Pancreas (tissue), 10 donors: ENCODE results near the gene VEGFC. TPM values are rescaled to one million over a fixed set of nuclear protein-coding genes. Genes with fewer than 3 reads are reported as not detected.
A peak's percentile ranks its signal among the peaks of the same experiment; 100 is the strongest.

ENCODE experiments used
- ATAC-seq, 4 donors: fragments of 200-7000 bp; cut with Tn5 transposase; one replicate each; pipeline versions ENCODE4 v1.8.0 to v1.9.1; 2020; ENCODE audit warnings: mild to moderate bottlenecking in 4 of 4, moderate library complexity in 4 of 4
- DNase-seq, 6 donors: peaks; one replicate each; pipeline ENCODE4 v3.0.0-alpha.2; 2020
- FAIRE-seq: peaks from 2 replicates; lab custom pipeline; 2012; peaks lifted over from hg19 to GRCh38; lab: Jason Lieb, UNC
- H3K27ac ChIP-seq, 4 donors: fragments of 200-600 bp; sonication (generic); 1 replicate in 3 of 4; 2 replicates in 1 of 4; pipeline versions ENCODE4 v1.5.0 to v1.8.0; 2020
- H3K27me3 ChIP-seq, 4 donors: fragments of 200-600 bp; one replicate each; pipeline ENCODE4 v1.8.0; 2021
- H3K36me3 ChIP-seq, 3 donors: fragments of 200-600 bp; sonication (generic) in 1 of 3; one replicate each; pipeline versions ENCODE4 v1.5.0 to v1.8.0; 2020 to 2021
- H3K4me1 ChIP-seq, 3 donors: fragments of 200-600 bp; one replicate each; pipeline ENCODE4 v1.8.0; 2021
- H3K4me3 ChIP-seq, 4 donors: fragments of 200-600 bp; sonication (generic) in 2 of 4; one replicate each; pipeline versions ENCODE4 v1.5.0 to v1.8.0; 2020 to 2021
- H3K9me3 ChIP-seq, 4 donors: fragments of 200-600 bp; one replicate each; pipeline ENCODE4 v1.8.0; 2021
- WGBS, 2 donors: extraction: QIAGEN DNeasy Blood & Tissue Kit; methylation state at CpG; one replicate each; pipeline ENCODE4 v1.1.7; 2013; 5-methylcytosine and 5-hydroxymethylcytosine counted together
- intact Hi-C, 3 donors: fragments of 100-400 bp; cut with DNase I; formaldehyde crosslinking; loops; one replicate each; pipeline versions ENCODE4 v1.11.1 to v1.14.2; 2022
- polyA plus RNA-seq, 2 donors: library from polyadenylated mRNA; stranded (reverse); fragments of 200-250 nt; gene quantifications; one replicate each; pipeline ENCODE4 v1.2.3, GENCODE V29; 2013
- total RNA-seq, 6 donors: library from RNA; stranded (reverse); fragmentation: NEBNext Ultra II Directional in 4 of 6; extraction: Animal tissue kit (Norgen Biotek cat#: 25700) in 4 of 6; gene quantifications; one replicate each; pipeline versions ENCODE4 v1.2.1 to v1.2.4, GENCODE V29; 2021 to 2023
- TF ChIP-seq, protein P1 (sequence below), 4 donors: fragments of 200-600 bp; sonication (generic) in 3 of 4; IDR thresholded peaks; one replicate each; pipeline versions ENCODE4 v1.5.0 to v1.8.0; 2021; ENCODE audit warnings: antibody characterized with exemption in 4 of 4
- donor health status: healthy with polysubstance abuse.
- donor health status: DM: no; HTN: no; CAD: no; lungs with moderate emphysema.
- donor health status: DM: no; HTN: no; CAD: no.
- donor health status: control.
- donor health status: control.
- donor health status: Bipolar disorder and iron deficiency.
- donor health status: DM: yes; HTN: yes; CAD: no.
- donor health status: DM: no; HTN: no; CAD: no.
- donor health status: DM: no; HTN: no; CAD: no.
- donor health status: DM: yes; HTN: yes; CAD: no.

Gene VEGFC
- total and polyA plus RNA-seq, 8 donors: 0.67 to 3.3 (median 1.1) TPM

GRCh38 chr4:176755613-176756012 is 37.1 kb downstream of the VEGFC start:
- Histone ChIP-seq H3K27ac (no peak overlapping the region), H3K36me3 (no peaks in the 10 kb centered on the region), H3K9me3 (no peaks in the 10 kb centered on the region), H3K4me1 (no peaks in the 10 kb centered on the region), H3K4me3 (no peak overlapping the region), H3K27me3 (no peaks in the 10 kb centered on the region)
- FAIRE-seq (no peak), ATAC-seq (no peak), DNase-seq (no peak)
- intact Hi-C loops: no loop called here
- TF ChIP-seq, protein P1, sequence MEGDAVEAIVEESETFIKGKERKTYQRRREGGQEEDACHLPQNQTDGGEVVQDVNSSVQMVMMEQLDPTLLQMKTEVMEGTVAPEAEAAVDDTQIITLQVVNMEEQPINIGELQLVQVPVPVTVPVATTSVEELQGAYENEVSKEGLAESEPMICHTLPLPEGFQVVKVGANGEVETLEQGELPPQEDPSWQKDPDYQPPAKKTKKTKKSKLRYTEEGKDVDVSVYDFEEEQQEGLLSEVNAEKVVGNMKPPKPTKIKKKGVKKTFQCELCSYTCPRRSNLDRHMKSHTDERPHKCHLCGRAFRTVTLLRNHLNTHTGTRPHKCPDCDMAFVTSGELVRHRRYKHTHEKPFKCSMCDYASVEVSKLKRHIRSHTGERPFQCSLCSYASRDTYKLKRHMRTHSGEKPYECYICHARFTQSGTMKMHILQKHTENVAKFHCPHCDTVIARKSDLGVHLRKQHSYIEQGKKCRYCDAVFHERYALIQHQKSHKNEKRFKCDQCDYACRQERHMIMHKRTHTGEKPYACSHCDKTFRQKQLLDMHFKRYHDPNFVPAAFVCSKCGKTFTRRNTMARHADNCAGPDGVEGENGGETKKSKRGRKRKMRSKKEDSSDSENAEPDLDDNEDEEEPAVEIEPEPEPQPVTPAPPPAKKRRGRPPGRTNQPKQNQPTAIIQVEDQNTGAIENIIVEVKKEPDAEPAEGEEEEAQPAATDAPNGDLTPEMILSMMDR (IDR thresholded peaks at IDR 0.05): no peak
- WGBS, 2 donors: 35 to 45% methylated on average over 2 of the region's 2 CpGs

GRCh38 chr4:176755001-176755400 is 37.7 kb downstream of the VEGFC start:
- Histone ChIP-seq H3K9me3 (no peaks in the 10 kb centered on the region), H3K36me3 (no peaks in the 10 kb centered on the region), H3K4me3 (no peak overlapping the region), H3K27me3 (no peaks in the 10 kb centered on the region), H3K4me1 (no peaks in the 10 kb centered on the region), H3K27ac (no peak overlapping the region)
- intact Hi-C loops: no loop called here
- no peak for ATAC-seq
- FAIRE-seq: no peak
- no peak for DNase-seq
- TF ChIP-seq, protein P1 (IDR thresholded peaks at IDR 0.05): no peak
- 41 to 50% methylated on average over 2 of the region's 2 CpGs for WGBS, 2 donors

GRCh38 chr4:176753049-176753448 is 39.7 kb downstream of the VEGFC start:
- no peaks in the 10 kb centered on the region for H3K27me3 ChIP-seq
- no peaks in the 10 kb centered on the region for H3K9me3 ChIP-seq
- DNase-seq: no peak
- no peaks in the 10 kb centered on the region for H3K36me3 ChIP-seq
- H3K4me3 ChIP-seq: no peak overlapping the region
- TF ChIP-seq, protein P1 (IDR thresholded peaks at IDR 0.05): no peak
- no peak overlapping the region for H3K27ac ChIP-seq
- intact Hi-C loops: no loop called here
- no peak for FAIRE-seq
- ATAC-seq: no peak
- WGBS, 2 donors: 39 to 49% methylated on average over 3 of the region's 3 CpGs
- no peaks in the 10 kb centered on the region for H3K4me1 ChIP-seq

DNA sequence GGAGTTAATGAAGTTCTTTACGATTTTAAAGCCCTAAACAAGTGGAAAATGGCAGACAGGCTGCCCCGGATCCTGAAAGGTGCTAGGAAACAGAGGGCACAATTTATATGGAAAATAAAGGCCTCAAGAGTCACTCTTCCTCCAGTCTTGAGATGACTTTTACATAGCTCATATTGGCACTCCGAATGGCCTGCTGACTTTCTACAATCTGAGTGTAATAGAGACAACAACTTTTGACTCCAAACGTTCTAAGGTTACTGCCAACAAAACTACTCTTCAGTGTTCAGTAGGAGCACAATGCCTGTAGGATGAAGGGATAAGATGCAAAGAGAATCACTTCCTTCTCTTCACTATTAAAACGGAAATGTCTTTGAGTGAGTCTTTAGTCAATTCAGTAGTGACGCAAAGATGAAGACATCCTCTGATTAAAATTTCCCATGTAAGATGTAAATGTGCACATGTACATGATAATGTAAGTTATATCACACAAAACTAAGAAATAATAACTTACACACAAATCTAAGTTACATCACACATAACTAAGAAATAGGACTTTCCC is 40.5 kb downstream of the VEGFC start:
- no peak overlapping the region for H3K27ac ChIP-seq
- H3K4me1 ChIP-seq: no peaks in the 10 kb centered on the region
- H3K36me3 ChIP-seq: no peaks in the 10 kb centered on the region
- DNase-seq (no peak), FAIRE-seq (no peak), ATAC-seq (no peak)
- H3K4me3 ChIP-seq: no peak overlapping the region
- TF ChIP-seq, protein P1 (IDR thresholded peaks at IDR 0.05): no peak
- intact Hi-C loops: no loop called here
- H3K27me3 ChIP-seq: no peaks in the 10 kb centered on the region
- 56 to 66% methylated on average over 6 of the region's 6 CpGs for WGBS, 2 donors
- no peaks in the 10 kb centered on the region for H3K9me3 ChIP-seq

DNA sequence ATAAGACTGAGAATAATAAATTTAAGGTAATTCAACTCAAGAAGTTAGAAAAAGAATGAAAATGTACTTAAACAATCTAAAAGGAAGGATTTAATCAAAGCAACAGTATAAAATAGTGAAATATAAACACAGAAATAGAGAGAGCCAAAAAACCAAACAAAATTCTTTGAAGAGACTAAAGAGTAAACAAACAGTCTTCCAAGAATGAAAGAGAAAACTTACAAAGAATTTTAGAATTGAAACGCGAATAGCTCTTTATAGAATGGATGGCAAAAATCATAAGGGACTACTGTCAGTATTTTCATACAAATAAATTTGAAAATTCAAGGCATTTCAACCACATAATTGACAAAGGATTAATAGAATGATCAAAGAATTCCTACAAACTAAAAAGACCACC is 41.7 kb downstream of the VEGFC start:
- 56 to 70% methylated on average over 2 of the region's 2 CpGs for WGBS, 2 donors
- Histone ChIP-seq H3K27ac (no peak overlapping the region), H3K36me3 (no peaks in the 10 kb centered on the region), H3K4me3 (no peak overlapping the region), H3K4me1 (no peaks in the 10 kb centered on the region), H3K9me3 (no peaks in the 10 kb centered on the region), H3K27me3 (no peaks in the 10 kb centered on the region)
- TF ChIP-seq, protein P1 (IDR thresholded peaks at IDR 0.05): no peak
- DNase-seq: no peak
- intact Hi-C loops: no loop called here
- FAIRE-seq: peak; percentile 13
- ATAC-seq: no peak
